GM21825 (cell line): Measurements from ENCODE around the gene C5orf15.
"Not testable (repeated sequence)": the region's sequence is repeated elsewhere in the genome, so short reads cannot be mapped to it uniquely, and the experiment has no call there.

Source experiments
- ATAC-seq: cut with Tn5 transposase; IDR thresholded peaks from one replicate; pipeline ENCODE4 v1.9.1; 2021; ENCODE audit warnings: mild to moderate bottlenecking, moderate library complexity; ENCODE audit not compliant: unreplicated experiment

The C5orf15 gene

GRCh38 chr5:133938929-133939328, 29.5 kb downstream of the C5orf15 start:
- ATAC-seq = peak; percentile 46

DNA sequence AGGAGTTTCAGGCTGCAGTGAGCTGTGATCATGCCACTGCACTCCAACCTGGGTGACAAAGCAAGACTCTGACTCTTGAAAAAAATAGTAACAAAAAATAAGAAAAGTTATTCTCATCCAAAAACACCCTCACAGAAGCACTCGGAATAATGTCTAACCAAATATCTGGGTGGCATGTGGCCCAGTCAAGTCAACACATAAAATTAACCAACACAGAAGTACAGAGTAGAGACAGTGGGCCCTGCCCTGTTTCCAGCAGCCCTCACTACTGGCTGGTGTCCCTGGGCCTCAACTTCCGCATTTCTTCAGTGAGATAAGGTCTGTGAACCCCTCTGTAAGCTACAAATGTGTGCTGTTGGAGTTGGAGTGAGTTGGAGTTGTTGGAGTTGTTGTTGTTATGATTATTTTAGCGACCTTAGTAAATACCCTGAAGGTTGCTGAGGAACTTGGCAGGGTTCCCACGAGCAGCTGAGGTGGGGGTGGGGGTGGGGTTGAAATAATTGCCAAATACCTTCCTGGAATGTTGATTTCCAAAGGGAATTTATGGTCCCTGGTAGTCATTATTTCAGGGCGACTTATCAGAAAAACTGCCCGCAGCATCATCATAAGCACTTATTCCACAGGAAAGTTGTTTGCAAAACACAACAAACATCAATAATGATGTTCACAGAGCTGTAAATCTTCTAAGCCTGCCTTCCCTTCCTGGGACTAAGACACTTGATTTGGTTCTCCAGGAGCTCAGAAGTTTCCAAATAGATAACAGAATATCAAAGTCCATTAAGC, 30.2 kb downstream of the C5orf15 start:
- no peak for ATAC-seq

- not testable (repeated sequence) for ATAC-seq
These were observed 30.8 kb downstream of the C5orf15 start for GRCh38 chr5:133937628-133938027.

DNA sequence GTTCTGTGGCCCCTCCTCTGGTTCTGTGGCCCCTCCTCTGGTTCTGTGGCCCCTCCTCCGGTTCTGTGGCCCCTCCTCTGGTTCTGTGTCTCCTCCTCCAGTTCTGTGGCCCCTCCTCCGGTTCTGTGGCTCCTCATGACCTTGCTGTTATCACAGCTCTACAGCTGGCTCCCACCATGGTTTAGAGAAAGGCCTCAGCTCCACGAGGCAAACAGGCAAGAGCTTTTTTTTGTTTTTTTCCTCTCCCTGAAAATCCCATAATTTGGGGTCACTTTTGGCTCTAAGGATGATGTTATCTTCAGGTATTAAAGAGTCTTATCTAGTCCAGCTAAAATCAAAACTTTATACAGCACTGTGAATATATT, 31.8 kb downstream of the C5orf15 start:
- ATAC-seq = no peak

- not testable (repeated sequence) for ATAC-seq
These were observed 32.3 kb downstream of the C5orf15 start for GRCh38 chr5:133935991-133936650.

DNA sequence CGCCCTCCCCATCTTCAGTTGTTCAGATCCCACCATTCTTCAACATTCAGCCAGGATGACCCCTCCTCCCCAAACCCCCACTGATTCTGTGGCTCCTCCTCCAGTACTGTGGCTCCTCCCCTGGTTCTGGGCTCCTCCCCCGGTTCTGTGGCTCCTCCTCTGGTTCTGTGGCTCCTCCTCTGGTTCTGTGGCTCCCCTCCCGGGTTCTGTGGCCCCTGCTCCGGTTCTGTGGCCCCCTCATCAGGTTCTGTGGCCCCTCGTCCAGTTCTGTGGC, 32.8 kb downstream of the C5orf15 start:
- ATAC-seq = no peak

DNA sequence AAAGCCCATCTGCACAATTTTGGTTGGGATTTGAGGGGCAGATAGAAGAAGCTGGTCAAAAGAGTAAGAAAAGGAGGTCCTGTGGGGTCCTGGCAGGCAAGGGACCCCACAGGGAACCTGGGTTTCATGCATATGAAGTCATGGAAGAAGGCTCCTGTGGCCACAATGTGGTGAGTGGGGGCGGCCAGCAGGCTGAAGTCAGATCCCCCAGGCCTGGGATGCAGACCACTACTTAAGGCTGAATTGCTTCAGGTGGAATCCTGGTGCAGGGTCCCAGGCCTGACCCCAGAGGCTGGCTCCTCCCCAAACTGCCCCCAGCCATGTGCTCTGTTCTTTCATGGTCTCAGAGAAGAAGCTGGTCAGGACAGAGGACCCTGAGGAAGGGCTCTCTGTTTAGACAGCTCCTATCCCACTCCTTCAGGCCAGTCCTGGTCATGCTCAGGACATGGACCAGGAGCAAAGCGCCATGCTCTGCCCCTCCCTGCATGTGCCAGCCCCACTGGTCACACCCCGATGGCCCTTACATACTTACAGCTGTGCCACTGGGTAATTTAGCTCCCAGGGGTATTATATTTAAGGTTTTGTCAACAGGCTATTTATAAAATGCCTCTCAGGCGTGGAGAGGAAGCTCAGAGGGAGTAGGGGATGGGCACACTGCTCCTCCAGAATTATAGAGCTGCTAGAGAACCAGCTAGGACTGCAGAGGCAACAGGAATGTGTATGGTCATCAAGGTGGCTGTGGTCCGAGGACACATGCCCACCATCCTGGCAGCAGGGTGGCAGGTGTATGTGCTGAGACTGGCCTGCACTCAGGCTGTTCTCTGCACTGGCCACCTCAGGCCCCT, 33.4 kb downstream of the C5orf15 start:
- ATAC-seq = peak; percentile 36

DNA sequence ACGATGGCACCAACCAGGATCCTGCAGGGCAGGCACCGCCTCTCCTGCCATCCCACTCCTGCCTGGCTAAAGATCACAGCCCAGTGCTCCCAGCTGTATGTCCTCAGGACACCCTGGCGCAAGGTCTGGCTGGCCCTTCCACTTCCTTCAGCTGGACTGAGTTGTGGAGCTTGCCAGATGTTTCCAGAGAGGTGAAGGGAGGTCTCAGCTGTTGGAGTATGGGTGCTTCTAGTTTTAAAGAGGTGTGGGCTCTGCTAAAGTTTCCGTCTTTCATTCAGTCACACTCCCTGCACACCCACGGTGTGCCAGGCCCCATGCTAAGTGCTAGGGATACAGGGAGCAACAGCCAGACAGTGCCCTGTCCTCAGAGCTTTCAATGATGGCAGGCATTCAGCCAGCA, 34.1 kb downstream of the C5orf15 start:
- no peak for ATAC-seq

DNA sequence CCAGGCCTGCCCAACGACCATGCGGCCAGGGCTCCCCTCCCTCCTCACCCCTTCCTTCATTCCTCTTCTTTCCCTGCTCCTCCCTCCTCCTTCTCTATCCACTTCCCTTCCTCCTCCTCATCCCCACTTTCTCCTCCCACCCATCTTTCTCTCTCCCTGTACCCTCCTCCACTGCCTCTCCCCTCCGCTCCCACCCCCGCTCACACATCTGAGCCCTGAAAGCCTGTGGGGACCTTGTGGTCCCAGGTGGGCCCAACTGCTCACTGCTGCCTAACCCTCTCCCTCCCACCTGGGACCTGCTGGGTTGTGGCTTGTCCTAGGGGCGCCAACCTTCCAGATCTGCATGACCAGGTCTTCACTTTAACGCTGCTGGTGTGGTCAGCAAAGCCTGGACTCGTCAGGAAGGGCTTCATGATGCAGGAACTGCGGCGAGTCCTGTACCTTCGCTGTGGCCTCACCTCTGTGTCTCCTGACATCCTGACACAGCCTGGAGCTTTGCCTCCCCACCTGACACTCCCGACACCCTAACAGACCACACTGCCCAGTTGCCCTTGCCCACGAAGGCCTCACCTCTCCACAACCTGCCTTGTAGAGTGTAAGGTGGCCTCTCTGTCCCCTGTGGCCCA, 34.6 kb downstream of the C5orf15 start:
- ATAC-seq = no peak

GRCh38 chr5:133933169-133933509, 35.3 kb downstream of the C5orf15 start:
- ATAC-seq = no peak

- ATAC-seq = no peak
These were observed 35.8 kb downstream of the C5orf15 start for GRCh38 chr5:133932441-133933168.

DNA sequence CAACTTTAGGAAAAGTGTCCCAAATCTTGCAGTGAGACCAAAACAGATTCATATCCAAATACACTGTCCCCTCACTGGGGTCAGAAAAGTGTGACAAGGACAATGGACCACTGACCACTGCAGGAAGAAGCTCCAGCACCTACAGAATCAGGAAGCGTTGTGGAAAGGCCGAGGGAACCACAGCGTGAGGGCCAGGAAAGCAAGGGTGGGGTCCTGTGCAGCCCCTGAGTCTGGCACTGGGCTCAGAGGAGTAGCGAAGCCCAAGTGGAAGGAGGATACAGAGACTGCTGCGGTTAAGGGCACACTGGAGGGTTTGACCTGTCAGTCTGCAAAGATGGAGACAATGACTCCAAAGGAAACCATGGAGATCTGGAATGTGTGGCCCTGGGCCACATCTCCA, 36.9 kb downstream of the C5orf15 start:
- no peak for ATAC-seq

GRCh38 chr5:133930813-133931090, 37.7 kb downstream of the C5orf15 start:
- ATAC-seq = no peak

- no peak for ATAC-seq
These were observed 38.2 kb downstream of the C5orf15 start for GRCh38 chr5:133930061-133930812.

DNA sequence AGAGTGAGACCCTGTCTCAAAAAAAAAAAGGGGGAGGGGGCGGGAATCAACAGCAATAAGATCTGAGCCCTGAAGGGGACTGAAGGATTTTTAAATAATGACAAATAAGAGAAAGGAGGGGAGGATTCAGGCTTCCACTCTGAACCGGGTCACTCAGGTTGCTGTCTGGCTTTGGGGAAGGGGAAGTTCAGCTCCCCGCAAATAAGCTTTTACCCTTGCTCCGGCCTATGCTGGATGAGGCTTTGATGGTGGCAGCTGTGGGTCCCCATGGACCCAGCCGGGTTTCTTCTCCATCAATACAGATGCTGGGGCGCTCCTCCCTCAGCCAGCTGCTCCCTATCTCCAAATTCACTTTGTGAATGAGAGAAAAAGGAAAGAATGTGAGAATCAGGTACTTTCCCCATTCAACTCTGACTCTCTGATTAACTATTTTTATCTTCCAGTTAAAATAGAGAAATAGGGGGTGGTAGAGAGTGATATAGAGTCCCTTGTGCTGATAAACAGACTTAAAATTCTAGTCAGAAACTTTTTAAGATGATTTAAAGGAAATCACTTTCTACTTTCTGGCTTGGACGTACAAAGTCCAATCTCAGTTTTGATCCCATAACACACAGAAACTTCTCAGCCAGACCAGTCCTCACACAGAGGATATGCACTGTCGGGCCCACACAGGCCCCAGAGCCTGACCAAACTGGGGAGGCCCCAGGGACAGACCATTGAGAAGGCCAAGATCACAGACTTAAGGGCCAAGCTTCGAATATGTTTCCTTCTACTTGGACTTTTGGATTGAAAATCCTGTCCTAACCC, 39.6 kb downstream of the C5orf15 start:
- peak; percentile 41 for ATAC-seq

DNA sequence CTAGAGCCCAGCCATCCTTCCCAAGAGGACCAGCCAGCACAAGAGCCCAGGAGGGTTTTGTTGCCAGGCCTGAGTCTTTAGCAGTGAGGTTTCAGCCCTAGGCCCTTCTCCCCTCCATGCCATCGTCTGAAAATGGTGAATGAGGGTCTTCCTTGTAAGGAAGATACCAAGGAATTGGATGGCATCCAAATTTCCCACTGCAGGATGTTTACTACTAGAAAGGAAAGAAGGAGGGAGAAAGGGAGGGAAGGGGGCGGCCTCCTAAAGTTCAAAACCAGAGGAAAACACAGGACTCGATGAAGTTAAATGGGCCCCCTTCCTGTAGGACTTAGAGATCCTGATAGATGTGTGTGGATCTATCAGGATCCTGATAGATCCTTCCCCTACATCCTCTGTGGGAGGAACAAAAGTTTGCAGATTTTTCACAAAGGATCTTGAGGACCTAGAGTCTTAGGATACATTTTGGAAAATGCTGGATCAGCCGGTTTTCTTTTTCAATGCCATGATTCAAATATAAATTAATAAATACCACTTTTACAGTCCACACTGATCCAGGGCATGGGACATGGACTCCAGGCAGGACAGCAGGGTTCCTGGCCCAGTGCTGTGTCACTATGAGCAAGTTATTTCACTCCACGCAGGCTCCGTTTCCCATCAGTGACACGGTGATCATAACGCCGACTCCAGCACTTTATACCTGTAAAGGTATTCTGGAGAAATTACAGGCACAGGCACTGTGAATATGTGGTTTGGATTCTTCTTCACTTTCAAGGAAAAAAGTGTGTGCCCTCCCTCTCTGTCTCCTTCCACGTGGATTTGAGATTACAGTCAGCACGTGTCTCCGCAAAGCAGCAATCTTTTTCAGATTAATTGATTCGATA, 40.9 kb downstream of the C5orf15 start:
- ATAC-seq = no peak

GRCh38 chr5:133926489-133927299, 41.7 kb downstream of the C5orf15 start:
- ATAC-seq = no peak
